Hematopoietic multipotent progenitor cell treated with erythropoietin and hydrocortisone succinate and interleukin-3 and kit ligand, for 6 days (in vitro differentiated cells): Measurements from ENCODE around the gene DISP2.

Experiments used
- DNase-seq: peaks from one replicate; pipeline ENCODE4 v3.0.0-alpha.2; 2015

Gene DISP2

DNA sequence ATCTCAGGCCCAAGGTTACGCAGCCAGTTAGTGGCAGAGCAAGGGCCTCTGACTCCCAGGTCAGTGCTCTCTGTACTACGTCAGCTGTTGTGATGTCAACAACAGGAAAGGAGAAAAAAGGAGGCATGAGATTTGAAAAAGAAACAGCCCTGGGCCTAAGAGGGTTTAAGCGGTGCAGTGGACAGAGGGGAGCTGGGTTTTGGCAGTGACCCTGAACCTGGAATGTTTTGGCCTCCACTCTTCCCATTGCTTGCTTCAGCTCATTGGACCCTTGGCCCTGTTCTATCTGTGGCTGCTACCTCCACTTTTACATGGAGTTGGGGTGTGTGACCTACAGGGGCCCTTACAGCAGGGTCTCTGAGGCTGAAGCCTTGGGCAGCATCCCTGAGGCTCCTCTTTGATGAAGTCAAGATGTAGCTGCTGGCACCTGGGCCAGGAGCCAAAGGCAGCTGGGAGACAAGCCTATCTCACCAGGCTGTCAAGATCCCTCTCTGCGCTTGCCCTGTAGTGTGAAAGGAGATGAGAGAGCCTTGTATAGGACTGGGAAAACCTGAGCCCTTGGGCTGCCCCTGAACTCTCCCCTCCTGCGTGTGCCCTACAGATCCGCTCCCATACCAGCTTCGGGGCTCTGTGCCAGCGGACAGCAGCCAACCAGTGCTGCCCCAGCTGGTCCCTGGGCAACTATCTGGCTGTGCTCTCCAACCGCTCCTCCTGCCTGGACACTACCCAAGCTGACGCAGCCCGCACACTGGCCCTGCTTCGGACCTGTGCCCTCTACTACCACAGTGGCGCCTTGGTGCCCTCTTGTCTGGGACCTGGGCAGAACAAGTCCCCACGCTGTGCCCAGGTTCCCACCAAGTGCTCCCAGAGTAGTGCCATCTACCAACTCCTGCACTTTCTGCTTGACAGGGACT is 8.7 kb downstream of the DISP2 start:
- peak; percentile 49 for DNase-seq

DNA sequence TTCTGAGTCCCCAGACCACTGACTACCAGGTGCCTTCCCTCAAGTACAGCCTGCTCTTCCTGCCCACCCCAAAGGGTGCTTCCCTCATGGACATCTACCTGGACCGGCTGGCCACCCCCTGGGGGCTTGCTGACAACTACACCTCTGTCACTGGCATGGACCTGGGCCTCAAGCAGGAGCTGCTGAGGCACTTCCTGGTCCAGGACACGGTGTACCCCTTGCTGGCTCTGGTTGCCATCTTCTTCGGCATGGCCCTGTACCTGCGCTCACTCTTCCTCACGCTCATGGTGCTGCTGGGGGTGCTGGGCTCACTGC is 9.3 kb downstream of the DISP2 start:
- no peak for DNase-seq

DNA sequence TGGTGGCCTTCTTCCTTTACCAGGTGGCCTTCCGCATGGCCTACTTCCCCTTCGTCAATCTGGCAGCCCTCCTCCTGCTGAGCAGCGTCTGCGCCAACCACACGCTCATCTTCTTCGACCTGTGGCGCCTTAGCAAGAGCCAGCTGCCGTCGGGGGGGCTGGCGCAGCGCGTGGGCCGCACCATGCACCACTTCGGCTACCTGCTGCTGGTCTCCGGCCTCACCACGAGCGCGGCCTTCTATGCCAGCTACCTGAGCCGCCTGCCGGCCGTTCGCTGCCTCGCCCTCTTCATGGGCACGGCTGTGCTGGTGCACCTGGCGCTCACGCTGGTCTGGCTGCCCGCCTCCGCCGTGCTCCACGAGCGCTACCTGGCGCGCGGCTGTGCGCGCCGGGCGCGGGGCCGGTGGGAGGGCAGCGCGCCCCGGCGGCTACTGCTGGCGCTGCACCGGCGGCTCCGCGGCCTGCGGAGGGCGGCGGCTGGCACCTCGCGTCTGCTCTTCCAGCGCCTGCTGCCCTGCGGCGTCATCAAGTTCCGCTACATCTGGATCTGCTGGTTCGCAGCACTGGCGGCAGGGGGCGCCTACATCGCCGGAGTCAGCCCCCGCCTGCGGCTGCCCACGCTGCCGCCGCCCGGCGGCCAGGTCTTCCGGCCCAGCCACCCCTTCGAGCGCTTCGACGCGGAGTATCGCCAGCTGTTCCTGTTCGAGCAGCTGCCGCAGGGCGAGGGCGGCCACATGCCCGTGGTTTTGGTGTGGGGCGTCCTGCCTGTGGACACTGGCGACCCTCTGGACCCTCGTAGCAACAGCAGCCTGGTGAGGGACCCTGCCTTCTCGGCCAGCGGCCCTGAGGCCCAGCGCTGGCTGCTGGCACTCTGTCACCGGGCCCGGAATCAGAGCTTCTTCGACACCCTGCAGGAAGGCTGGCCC is 9.9 kb downstream of the DISP2 start:
- DNase-seq: peak; percentile 96

DNA sequence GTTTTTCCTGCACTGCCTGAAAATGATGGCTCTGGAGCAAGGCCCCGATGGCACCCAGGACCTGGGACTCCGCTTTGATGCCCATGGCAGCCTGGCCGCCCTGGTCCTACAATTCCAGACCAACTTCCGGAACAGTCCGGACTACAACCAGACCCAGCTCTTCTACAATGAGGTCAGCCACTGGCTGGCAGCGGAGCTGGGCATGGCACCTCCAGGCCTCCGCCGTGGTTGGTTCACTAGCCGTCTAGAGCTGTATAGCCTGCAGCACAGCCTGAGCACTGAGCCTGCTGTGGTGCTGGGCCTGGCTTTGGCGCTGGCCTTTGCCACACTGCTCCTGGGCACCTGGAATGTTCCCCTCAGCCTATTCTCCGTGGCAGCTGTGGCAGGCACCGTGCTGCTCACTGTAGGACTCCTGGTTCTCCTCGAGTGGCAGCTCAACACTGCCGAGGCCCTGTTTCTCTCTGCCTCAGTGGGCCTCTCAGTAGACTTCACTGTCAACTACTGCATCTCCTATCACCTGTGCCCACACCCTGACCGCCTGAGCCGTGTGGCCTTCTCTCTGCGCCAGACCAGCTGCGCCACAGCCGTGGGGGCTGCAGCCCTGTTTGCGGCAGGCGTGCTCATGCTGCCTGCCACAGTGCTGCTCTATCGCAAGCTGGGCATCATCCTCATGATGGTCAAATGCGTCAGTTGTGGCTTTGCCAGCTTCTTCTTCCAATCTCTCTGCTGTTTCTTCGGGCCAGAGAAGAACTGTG is 10.9 kb downstream of the DISP2 start:
- DNase-seq: no peak

DNA sequence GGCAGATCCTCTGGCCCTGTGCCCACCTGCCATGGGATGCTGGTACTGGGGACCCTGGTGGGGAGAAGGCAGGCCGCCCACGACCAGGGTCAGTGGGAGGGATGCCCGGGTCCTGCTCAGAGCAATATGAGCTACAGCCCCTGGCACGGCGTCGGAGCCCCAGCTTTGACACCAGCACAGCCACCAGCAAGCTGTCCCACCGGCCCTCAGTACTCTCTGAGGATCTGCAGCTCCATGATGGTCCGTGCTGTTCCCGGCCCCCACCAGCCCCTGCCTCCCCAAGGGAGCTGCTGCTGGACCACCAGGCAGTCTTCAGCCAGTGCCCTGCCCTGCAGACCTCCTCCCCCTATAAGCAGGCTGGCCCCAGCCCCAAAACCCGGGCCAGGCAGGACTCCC is 11.5 kb downstream of the DISP2 start:
- no peak for DNase-seq

DNA sequence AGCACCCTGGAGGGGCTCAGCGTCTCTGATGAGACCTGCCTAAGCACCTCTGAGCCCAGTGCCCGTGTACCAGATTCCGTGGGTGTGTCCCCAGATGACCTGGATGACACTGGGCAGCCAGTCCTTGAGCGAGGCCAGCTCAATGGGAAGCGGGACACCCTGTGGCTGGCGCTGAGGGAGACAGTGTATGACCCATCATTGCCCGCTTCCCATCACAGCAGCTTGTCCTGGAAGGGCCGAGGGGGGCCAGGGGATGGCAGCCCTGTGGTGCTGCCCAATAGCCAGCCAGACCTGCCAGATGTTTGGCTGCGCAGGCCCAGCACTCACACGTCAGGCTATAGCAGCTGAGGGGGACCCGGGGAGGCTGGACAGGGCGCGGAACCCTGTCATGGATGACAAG is 12.0 kb downstream of the DISP2 start:
- no peak for DNase-seq

DNA sequence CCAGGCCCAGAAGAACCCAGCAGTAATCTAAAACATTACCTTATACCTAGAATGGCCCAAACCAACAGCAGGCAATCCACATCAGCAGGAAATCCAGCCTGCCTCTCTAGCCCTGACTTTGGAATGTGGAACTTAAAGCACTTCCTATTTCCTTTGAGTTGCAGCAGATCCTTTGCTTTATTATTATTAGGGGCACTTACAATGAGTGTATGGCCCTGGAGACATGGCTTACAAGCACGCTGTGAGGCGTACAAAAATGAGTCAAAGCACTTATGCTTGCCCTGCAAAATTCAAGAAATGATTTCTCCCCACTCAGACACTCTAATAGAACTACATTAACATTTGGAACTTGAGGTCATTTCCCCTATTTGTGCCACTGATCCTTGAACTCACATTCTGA is 15.0 kb downstream of the DISP2 start:
- no peak for DNase-seq

DNA sequence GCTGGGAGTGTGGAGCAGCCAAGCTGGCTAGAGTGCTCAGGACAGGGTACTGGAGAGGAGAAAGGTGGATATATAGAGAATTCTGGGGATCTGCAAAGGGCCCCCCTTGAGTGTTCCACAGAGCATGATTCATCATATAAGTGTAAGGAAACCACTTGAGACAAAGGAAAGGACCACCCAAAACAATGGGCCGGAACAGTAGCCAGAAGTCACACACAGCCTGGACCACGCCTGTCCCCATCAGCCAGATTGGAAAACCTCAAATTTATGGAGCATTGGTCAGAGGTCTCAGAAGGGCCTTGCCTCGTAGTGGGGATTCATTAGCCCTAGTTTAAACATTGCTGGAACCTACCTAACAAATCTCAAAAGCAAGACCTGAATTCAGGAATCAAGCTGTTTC is 19.6 kb downstream of the DISP2 start:
- DNase-seq: no peak

DNA sequence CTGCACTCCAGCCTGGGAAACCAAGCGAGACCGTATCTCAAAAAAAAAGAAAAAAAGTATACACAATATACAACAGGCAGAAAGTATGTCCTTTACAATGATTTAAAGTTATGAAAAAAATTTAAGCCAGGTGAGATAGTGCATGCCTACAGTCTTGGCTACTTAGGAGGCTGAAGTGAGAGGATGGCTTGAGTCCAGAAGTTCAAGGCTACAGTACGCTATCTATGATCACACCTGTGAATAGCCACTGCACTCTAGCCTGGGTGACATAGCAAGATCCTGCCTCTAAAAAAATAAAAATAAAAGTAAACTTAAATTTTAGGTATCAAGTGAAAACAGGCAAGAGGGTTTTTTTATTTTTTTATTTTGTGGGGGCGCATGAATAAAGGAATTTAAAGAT is 21.4 kb downstream of the DISP2 start:
- DNase-seq: peak; percentile 36

DNA sequence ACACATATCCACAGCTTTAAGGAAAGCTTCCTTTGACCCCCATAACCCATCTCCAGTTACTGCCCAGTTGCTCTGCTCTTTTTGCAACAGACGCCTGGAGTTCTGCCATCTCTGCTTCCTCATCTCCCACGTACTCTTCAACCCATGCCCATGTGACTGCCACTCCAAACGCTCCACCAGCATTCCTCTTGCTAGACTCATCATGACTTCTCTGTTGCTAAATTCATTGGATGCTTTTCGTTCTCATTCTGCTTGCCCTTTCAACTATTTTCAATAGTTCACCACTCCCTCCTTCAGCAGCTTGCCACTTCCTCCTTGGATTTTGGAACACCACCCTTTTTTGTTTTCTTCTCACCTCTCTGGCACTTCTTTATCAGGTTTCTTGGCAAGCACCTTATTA is 21.8 kb downstream of the DISP2 start:
- no peak for DNase-seq

DNA sequence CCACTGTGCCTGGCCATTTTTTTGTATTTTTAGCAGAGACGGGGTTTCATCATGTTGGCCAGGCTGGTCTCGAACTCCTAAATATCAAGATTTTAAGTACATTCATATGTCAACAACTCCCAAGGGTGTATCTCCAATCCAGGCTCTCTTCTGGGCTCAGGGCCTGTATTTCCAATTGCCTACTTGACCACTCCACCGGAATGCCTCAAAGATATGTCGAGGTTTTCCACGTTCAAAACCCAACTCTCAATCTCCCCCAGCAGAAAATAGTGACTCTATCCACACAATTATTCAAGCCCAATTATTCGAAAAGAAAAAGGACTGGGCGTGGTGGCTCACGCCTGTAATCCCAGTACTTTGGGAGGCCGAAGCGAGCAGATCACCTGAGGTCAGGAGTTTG is 22.6 kb downstream of the DISP2 start:
- no peak for DNase-seq

DNA sequence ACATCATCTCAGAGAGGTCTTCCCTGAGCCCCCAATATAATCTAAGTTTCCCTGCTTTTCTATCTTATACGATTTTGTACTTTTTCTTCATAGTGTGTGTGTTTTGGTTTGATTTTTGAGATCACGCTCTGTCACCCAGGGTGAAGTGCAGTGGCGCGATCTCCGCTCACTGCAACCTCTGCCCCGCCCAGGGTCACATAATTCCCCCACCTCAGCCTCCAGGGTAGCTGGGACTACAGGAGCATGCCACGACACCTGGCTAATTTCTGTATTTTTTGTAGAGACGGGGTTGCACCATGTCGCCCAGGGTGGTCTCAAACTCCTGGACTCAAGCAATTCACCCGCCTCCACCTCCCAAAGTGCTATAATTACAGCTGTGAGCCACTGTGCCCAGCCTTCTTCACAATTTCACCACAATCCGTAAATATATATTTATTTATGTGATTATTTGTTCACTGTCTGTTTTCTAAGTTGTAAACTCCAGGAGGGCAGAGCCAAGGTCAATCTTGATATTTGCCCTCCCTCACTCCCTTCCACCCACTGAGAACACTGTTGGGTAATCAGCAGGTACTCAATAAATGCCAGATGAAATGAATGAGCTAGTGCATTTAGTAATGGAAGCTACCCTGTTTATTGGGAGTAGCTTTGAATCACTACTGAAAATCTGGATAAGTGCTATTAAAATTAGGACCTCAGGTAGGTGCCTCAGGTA is 24.0 kb downstream of the DISP2 start:
- no peak for DNase-seq

DNA sequence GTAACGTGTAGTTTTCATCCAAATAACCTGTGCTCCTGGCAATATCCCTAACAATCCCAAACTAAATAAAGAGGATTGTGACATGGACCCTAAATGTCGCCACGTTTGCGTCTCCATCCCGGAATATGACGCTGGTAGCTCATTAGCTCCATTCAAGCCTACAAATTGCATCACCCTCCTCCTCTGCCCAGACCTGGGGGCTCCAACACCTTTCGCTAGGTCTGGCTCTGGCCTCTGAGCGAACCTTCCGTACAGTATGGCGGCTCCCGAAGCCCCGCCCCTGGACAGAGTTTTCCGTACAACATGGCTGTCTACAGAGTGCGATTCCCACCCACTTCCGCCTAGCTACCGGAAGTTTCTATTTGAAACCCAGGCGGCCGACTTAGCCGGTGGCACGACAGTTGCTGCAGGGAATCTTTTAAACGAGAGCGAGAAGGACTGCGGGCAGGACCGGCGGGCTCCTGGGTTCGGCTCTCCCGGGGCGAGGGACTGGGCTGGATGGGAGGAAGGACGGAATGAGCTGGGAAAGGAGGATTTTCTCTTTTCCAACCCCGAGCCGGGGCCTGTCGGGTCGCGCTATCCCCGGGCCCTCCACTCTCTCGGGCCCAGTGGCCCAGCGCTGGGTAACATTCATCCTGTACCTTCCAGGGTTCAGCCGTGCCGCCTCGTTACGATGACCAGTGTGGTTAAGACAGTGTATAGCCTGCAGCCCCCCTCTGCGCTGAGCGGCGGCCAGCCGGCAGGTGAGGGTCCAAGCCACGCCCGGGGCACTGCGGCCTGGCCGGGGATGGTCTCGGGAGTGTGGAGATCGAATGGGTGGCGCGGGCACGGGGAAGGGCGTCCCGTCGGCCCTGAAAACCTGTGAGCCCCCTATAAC is 24.8 kb downstream of the DISP2 start, which contains the start of gene KNSTRN:
KNSTRN (plus strand) TSS at position 142 of the 877 bp plus-strand sequence; CDS start at position 257, 115 bp downstream.
- peak; percentile 99 for DNase-seq

DNA sequence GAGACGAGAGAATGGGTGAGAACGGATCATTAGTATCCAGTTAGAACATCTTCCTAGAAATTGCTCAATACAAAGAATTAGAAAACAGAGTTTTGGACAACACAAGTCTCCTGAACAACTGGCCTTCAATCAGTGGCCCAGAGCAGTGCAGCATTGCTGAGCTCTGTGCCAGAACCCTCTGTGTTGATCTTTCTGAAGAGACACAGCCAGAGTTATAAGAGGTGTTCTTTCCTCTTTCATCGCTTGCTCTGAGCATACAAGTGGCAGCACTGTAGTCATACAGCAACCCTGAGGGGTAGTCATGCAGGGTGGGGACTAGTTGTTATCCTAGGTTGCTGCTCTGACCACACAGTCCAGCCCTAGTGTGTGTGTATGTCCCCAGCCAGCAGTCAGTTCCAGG is 28.5 kb downstream of the DISP2 start:
- DNase-seq: no peak

DNA sequence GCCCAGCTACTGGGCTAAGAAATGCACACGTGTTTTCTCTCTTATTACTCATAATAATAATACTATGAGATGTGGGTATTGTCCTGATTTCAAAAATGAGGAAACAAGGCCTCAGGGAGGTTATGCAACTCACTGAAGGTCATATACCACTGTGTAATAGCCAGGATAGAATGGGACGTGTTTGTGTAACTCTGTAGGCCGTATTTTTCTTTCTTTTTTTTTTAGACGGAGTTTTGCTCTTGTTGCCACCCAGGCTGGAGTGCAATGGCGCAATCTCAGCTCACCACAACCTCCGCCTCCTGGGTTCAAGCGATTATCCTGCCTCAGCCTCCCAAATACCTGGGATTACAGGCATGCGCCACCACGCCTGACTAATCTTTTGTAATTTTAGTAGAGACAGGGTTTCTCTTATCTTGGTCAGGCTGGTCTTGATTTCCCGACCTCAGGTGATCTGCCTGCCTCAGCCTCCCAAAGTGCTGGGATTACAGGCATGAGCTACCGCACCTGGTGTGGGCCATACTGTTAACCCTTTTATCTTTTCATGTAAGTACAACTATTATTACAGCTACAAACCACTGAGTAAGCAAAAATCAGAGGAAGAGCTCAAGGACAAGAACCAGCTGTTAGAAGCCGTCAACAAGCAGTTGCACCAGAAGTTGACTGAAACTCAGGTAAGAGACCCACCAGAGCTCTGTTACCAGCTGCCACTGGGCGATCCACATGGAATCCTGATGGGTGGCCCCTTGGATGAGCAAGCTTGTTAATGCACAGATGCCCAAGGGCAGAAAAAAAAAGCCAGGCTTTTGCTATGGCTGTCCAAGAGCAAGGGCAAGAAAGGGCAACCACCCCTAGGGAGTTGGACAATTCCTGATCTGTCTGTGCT is 31.2 kb downstream of the DISP2 start:
- peak; percentile 57 for DNase-seq

DNA sequence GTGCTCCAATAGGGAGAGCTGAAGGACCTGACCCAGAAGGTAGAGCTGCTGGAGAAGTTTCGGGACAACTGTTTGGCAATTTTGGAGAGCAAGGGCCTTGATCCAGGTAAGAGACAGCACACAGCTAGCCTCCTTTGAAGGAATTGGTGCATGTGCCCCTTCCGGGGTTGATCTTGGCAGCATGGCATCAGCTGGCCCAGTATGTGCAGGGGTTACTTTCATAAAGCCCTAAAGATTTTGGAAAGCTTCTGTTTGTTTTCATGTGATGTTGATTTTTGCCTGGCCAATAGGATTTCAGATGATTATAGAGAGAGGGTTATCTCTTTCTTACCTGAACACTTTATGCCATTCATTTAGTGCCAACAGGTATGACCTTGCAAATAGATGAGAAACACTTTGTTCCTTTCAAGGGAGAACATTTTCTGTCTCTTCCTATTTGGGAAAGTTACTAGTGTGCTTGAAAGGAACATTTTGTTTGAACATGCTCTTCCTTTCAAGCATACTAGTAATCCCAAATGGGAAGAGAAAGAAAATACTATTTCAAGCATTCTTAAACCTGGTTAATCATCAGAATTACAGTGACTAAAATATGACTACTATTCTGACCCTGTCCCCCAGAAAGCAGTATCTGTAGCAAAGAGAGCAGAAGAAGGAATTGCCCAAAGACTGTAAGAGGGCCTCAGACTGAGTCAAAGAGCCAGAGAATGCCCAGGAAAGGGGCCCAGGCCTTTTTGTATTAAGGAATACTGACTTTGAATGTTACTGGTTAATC is 32.0 kb downstream of the DISP2 start:
- no peak for DNase-seq

DNA sequence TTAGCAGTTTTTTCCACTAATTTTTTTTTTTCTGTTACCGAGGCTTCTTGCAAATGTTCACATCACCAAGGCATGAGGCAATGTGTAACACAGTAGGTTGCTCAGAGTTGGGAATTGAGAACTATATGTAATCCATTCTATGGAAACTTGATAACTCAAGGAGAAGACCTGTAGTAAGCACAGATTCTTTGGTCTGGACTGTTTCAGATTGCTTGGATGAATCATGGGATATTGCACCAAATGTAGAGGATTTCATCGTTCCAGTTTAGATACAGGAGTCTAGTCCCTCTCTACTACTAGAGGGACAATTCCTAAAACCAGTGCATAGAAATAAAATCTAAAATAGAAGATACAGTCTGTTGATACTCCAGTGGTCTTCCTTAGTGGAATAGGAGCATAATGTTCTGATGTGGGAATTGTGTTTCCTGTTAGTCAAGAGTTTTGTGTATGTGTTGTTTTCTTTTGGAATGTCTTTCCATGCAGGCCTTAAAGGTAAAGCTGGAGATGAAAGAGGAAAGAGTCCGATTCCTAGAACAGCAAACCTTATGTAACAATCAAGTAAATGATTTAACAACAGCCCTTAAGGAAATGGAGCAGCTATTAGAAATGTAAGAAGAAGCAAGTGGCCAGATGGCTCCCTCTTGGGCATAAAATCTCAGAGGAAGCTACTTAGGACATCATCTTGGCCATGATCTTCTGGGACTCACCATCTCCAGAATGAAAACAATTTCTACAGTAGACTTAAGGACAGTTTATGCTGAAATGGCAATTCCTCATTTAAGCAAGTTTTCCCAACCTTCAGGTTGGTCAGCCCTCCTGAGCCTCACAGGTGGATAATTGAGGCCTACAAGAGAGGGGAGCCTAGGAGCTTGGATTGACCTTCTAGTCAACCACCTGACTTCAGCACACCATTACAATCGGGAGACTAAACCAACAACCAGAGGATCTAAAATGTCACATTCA is 35.2 kb downstream of the DISP2 start:
- no peak for DNase-seq

DNA sequence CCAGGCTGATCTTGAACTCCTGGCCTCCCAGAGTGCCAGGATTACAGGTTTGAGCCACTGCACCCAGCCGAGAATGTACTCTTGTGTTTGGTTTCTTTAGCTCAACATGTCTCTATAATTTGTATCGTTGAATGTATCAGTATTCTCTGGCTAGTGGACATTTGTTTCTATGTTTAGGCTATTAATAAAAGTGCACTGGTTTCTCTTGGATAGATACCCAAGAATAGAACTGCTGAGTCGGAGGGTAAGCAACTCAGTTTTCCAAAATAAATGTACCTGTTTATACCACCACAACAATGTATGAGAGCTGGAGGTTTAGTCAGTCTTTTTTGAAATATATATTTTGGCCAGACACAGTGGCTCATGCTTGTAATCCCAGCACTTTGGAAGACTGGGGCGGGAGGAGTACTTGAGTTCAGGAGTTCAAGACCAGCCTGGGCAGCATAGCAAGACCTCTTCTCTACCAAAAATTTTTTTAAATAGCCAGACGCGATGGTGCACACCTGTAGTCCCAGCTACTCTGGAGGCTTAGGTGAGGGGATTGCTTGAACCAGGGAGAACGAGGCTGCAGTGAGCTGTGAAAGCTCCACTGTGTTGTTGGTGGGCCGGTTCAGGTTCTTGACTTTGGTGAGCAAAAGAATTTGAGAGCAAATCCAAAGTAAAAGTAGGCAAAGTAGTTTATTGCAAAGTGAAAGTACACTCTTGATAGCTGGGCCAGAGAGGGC is 39.8 kb downstream of the DISP2 start:
- DNase-seq: no peak
